Measurements from ENCODE around the gene CD6. TPM values are rescaled to one million over a fixed set of nuclear protein-coding genes. Genes with fewer than 3 reads are reported as not detected.

The CD6 gene
- total and polyA plus RNA-seq, 2 donors (not counting 3 experiments of a cell fraction or from before 2014, with no cell fraction given): not detected

- no TSS peak for BruUV-seq (replicated peaks)
- POLR2A ChIA-PET: no interaction called here
- Histone ChIP-seq H3K4me3 (replicated peaks in 1 of 3; ENCODE audit: insufficient read depth in 1 of 3, low read depth in 1 of 3, low read length in 3 of 3) (no peak overlapping the region), H3K4me2 (ENCODE audit: insufficient read depth, low read length) (no peak overlapping the region), H3K79me2 (ENCODE audit: control insufficient read depth, insufficient read depth, low read length) (no peaks in the 10 kb centered on the region), H3K4me1 (ENCODE audit: control insufficient read depth, extremely low read depth, insufficient read depth, low read length) (peaks cover 8% of the 10 kb centered on the region), H3K27me3 (ENCODE audit: control insufficient read depth in 2 of 2, insufficient read depth in 2 of 2, low read length in 2 of 2) (no peaks in the 10 kb centered on the region), H3K9me1 (replicated peaks; ENCODE audit: control insufficient read depth, extremely low read depth, insufficient read depth, low read length) (no peaks in the 10 kb centered on the region), H3K9ac (replicated peaks; ENCODE audit: extremely low read depth, insufficient read depth, low read length) (no peak overlapping the region), H3K9me3 (replicated peaks; ENCODE audit: control insufficient read depth, insufficient read depth, low read length) (no peaks in the 10 kb centered on the region), H4K20me1 (replicated peaks; ENCODE audit: control insufficient read depth, extremely low read depth, insufficient read depth, low read length) (no peaks in the 10 kb centered on the region), H2AFZ (ENCODE audit: low read depth, low read length) (no peak overlapping the region), H3K36me3 (ENCODE audit: control insufficient read depth in 2 of 2, extremely low read depth in 1 of 2, insufficient read depth in 2 of 2, low read length in 2 of 2) (no peaks in the 10 kb centered on the region), H3K27ac (ENCODE audit: insufficient read depth, low read depth, low read length) (no peak overlapping the region)
- dilution Hi-C loops (cut with MboI; ENCODE audit: extremely low pct_ligation_motif_present, low sequenced_read_pairs) (no loop called here), intact Hi-C loops (cut with micrococcal nuclease) (no loop called here)
- DNase-seq (ENCODE audit: low read depth, low spot score) (no peak), FAIRE-seq (no peak)
- CTCF ChIA-PET: interaction anchor here (0.7 to 2.7 kb wide), 3 partner anchors 9 to 26 kb away, joined by 3 to 8 read pairs (median 3); no protein-coding TSS in a partner anchor
- TF ChIP-seq POLR2AphosphoS5 (IDR thresholded peaks at IDR 0.05; ENCODE audit: insufficient read depth, low read depth, low read length): no peak
- no peak for TF ChIP-seq MYC (IDR thresholded peaks at IDR 0.05; ENCODE audit: low read depth, low read length)
- TF ChIP-seq FOS (IDR thresholded peaks at IDR 0.05; ENCODE audit: borderline replicate concordance, insufficient read depth, low read length): no peak
- TF ChIP-seq, protein P1, sequence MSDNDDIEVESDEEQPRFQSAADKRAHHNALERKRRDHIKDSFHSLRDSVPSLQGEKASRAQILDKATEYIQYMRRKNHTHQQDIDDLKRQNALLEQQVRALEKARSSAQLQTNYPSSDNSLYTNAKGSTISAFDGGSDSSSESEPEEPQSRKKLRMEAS (IDR thresholded peaks at IDR 0.05; ENCODE audit: insufficient read depth, insufficient read length): no peak
- TF ChIP-seq EZH2 (IDR thresholded peaks at IDR 0.05; ENCODE audit: borderline replicate concordance, low read depth, low read length, severe bottlenecking): no peak
- TF ChIP-seq CTCF (IDR thresholded peaks at IDR 0.05; ENCODE audit: extremely low read depth in 1 of 2, insufficient read depth in 1 of 2, low read depth in 1 of 2, low read length in 2 of 2): no peak
- no peak for TF ChIP-seq POLR2A (IDR thresholded peaks at IDR 0.05; ENCODE audit: low read depth, low read length)
- TF ChIP-seq GATA2 (IDR thresholded peaks at IDR 0.05; ENCODE audit: insufficient read depth, insufficient read length, low read depth, low read length): no peak
- TF ChIP-seq JUN (IDR thresholded peaks at IDR 0.05; ENCODE audit: borderline replicate concordance, insufficient read depth, insufficient read length, low read depth): no peak
Observed at GRCh38 chr11:60941371-60942119, 29.9 kb upstream of the CD6 start.
